Measurements from ENCODE around the gene PLP1. TPM values are rescaled to one million over a fixed set of nuclear protein-coding genes. Genes with fewer than 3 reads are reported as not detected.

The PLP1 gene
- total RNA-seq, 1 experiment from 2014 or later = 3.4 TPM

DNA sequence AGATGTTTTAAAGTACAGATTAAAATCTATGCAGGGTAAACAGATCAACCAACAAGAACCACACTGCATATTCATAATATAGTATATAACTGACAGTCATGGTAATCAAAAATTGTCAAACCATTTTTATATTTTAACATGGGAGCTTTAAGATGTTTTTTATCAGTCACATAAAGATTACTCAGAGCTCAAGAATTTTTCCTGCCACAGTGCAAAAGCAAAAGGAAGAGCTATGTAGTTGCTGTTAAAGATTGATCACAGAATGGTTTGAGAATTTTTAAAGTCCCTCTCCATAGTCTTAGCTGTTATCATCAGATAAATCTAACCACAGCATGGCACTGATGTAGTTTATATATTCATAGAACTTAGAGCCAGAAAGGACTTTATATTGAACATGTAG is 47.0 kb downstream of the PLP1 start:
- TF ChIP-seq, protein P1, sequence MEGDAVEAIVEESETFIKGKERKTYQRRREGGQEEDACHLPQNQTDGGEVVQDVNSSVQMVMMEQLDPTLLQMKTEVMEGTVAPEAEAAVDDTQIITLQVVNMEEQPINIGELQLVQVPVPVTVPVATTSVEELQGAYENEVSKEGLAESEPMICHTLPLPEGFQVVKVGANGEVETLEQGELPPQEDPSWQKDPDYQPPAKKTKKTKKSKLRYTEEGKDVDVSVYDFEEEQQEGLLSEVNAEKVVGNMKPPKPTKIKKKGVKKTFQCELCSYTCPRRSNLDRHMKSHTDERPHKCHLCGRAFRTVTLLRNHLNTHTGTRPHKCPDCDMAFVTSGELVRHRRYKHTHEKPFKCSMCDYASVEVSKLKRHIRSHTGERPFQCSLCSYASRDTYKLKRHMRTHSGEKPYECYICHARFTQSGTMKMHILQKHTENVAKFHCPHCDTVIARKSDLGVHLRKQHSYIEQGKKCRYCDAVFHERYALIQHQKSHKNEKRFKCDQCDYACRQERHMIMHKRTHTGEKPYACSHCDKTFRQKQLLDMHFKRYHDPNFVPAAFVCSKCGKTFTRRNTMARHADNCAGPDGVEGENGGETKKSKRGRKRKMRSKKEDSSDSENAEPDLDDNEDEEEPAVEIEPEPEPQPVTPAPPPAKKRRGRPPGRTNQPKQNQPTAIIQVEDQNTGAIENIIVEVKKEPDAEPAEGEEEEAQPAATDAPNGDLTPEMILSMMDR (IDR thresholded peaks at IDR 0.05; ENCODE audit: insufficient read depth in 1 of 2, low read depth in 1 of 2, low read length in 1 of 2, severe bottlenecking in 1 of 2, unreplicated experiment in 1 of 2) = no peak
- no peaks in the 10 kb centered on the region for H3K9me3 Mint-ChIP-seq (ENCODE audit: unreplicated experiment)
- Histone ChIP-seq H3K27me3 (replicated peaks; ENCODE audit: control insufficient read depth, insufficient read depth, low read length) (no peaks in the 10 kb centered on the region), H3K4me1 (no peaks in the 10 kb centered on the region), H3K9me3 (no peaks in the 10 kb centered on the region), H3K4me3 (ENCODE audit: low read depth, low read length) (no peak overlapping the region), H3K36me3 (ENCODE audit: control insufficient read depth, insufficient read depth, low read length) (no peaks in the 10 kb centered on the region)
- DNase-seq = no peak
- ChIA-PET POLR2A (no interaction called here), CTCF (no interaction called here)
- no peak overlapping the region for H3K27ac Mint-ChIP-seq (ENCODE audit: unreplicated experiment)
- no peaks in the 10 kb centered on the region for H3K4me1 Mint-ChIP-seq (ENCODE audit: low read depth, unreplicated experiment)
- H3K4me3 Mint-ChIP-seq (ENCODE audit: unreplicated experiment) = no peak overlapping the region
- no peaks in the 10 kb centered on the region for H3K36me3 Mint-ChIP-seq (ENCODE audit: insufficient read depth, unreplicated experiment)
- BruUV-seq (replicated peaks) = no TSS peak
- H3K27me3 Mint-ChIP-seq (ENCODE audit: insufficient read depth, unreplicated experiment) = no peaks in the 10 kb centered on the region
- intact Hi-C loops (cut with micrococcal nuclease; ENCODE audit: unreplicated experiment) = no loop called here

DNA sequence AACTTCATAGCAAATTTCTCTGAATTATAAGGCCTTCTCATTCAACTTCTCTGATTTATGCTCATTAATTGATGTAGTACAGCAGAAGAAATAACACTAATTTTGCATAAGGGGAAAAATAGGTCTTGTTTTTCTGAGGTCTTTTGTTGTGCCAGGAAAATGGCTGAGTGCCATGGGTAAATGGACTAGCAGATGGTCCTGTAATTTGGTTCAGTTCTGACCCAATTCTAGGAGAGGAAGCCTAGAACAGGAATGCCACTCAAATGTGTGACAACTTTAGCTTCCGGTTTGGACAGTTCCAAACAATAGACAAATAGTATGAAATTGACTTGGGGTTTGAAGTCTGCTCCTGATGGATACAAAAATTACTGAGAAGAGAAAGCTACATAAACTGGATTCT is 49.2 kb downstream of the PLP1 start:
- Histone ChIP-seq H3K4me3 (ENCODE audit: low read depth, low read length) (no peak overlapping the region), H3K36me3 (ENCODE audit: control insufficient read depth, insufficient read depth, low read length) (no peaks in the 10 kb centered on the region), H3K9me3 (no peaks in the 10 kb centered on the region), H3K27me3 (replicated peaks; ENCODE audit: control insufficient read depth, insufficient read depth, low read length) (no peaks in the 10 kb centered on the region), H3K4me1 (no peaks in the 10 kb centered on the region)
- DNase-seq = no peak
- Mint-ChIP-seq H3K27me3 (ENCODE audit: insufficient read depth, unreplicated experiment) (no peaks in the 10 kb centered on the region), H3K4me3 (ENCODE audit: unreplicated experiment) (no peak overlapping the region), H3K4me1 (ENCODE audit: low read depth, unreplicated experiment) (peaks cover 6% of the 10 kb centered on the region), H3K36me3 (ENCODE audit: insufficient read depth, unreplicated experiment) (no peaks in the 10 kb centered on the region), H3K27ac (ENCODE audit: unreplicated experiment) (no peak overlapping the region), H3K9me3 (ENCODE audit: unreplicated experiment) (no peaks in the 10 kb centered on the region)
- POLR2A ChIA-PET = no interaction called here
- intact Hi-C loops (cut with micrococcal nuclease; ENCODE audit: unreplicated experiment) = no loop called here
- no TSS peak for BruUV-seq (replicated peaks)
- CTCF ChIA-PET = no interaction called here
- TF ChIP-seq, protein P1 (IDR thresholded peaks at IDR 0.05; ENCODE audit: insufficient read depth in 1 of 2, low read depth in 1 of 2, low read length in 1 of 2, severe bottlenecking in 1 of 2, unreplicated experiment in 1 of 2) = no peak

DNA sequence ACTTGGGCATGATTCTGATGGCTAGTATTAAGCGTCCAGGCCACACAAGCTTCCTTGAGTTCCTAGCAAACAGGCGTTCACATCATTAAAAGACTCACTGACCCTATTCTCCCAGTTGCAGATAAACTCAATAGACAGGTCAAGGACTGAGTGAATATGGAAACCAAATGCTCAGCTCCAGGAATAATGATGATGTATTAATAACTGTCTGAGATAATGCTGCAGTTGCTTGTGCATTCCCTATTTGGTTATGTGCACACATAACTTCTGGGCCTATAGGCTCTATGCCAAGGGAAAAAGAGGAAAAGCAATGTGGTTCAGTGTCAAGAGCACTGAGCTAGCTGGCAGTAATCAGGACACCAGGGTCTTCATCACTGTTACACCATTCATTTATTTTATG is 51.9 kb downstream of the PLP1 start:
- H3K4me1 ChIP-seq = no peaks in the 10 kb centered on the region
- no peak overlapping the region for H3K4me3 ChIP-seq (ENCODE audit: low read depth, low read length)
- DNase-seq = no peak
- Mint-ChIP-seq H3K27ac (ENCODE audit: unreplicated experiment) (no peak overlapping the region), H3K4me1 (ENCODE audit: low read depth, unreplicated experiment) (peaks cover 14% of the 10 kb centered on the region), H3K27me3 (ENCODE audit: insufficient read depth, unreplicated experiment) (peaks cover 2% of the 10 kb centered on the region), H3K9me3 (ENCODE audit: unreplicated experiment) (no peaks in the 10 kb centered on the region), H3K36me3 (ENCODE audit: insufficient read depth, unreplicated experiment) (peaks cover 8% of the 10 kb centered on the region), H3K4me3 (ENCODE audit: unreplicated experiment) (no peak overlapping the region)
- no peaks in the 10 kb centered on the region for H3K9me3 ChIP-seq
- ChIA-PET POLR2A (no interaction called here), CTCF (no interaction called here)
- H3K27me3 ChIP-seq (replicated peaks; ENCODE audit: control insufficient read depth, insufficient read depth, low read length) = no peaks in the 10 kb centered on the region
- BruUV-seq (replicated peaks) = no TSS peak
- TF ChIP-seq, protein P1 (IDR thresholded peaks at IDR 0.05; ENCODE audit: insufficient read depth in 1 of 2, low read depth in 1 of 2, low read length in 1 of 2, severe bottlenecking in 1 of 2, unreplicated experiment in 1 of 2) = no peak
- intact Hi-C loops (cut with micrococcal nuclease; ENCODE audit: unreplicated experiment) = no loop called here
- no peaks in the 10 kb centered on the region for H3K36me3 ChIP-seq (ENCODE audit: control insufficient read depth, insufficient read depth, low read length)

Measured in Caco-2 (cell line).